ENCODE data around the gene HIPK2. TPM values are rescaled to one million over a fixed set of nuclear protein-coding genes. Genes with fewer than 3 reads are reported as not detected.

The HIPK2 gene
- total RNA-seq, 2 experiments from 2014 or later: 6.2 to 7.9 TPM

GRCh38 chr7:139691253-139691781 lies 86.5 kb downstream of the HIPK2 start:
- POLR2A ChIA-PET: no interaction called here

DNA sequence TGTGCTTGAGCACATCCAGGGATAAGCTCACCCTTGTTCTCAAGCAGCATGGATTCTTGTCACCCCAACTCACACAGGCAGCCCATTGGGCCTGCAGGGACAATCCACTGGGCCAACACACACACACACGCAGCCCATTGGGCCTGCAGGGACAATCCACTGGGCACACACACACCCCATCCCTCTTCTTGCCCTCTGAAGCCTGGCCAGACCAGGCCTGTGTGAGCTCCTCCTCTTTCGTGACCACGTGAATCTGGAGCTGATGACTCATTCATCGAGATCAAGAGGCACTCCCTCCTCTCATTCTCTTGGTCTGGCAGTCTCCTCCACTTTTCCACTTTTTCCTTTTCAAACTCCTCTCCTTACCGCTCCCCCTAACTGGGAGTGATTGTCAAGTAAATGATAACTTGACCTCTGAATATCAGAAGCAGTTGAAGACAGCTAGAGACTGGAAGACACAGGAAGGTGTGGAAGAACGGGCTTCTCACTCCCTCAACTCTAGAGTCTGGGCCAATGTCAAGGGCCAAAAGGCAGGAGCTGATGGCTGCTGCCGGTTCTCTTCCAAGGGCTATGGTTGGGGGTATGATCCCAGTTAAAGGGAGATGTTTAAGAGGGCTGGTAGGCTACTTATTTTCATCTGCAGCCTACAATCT lies 89.7 kb downstream of the HIPK2 start:
- no peak overlapping the region for H3K4me2 ChIP-seq (ENCODE audit: low read length)
- BruUV-seq (replicated peaks): no TSS peak
- H3K9me3 ChIP-seq (ENCODE audit: low read length): no peaks in the 10 kb centered on the region
- no peak overlapping the region for H2AFZ ChIP-seq (ENCODE audit: low read length)
- no peak for DNase-seq (ENCODE audit: low spot score)
- H3K27ac ChIP-seq (ENCODE audit: low read depth, low read length, poor library complexity, severe bottlenecking): no peak overlapping the region
- CTCF ChIA-PET (ENCODE audit: unreplicated experiment): no interaction called here
- H3K79me2 ChIP-seq (ENCODE audit: insufficient read depth, low read depth, low read length): no peaks in the 10 kb centered on the region
- POLR2A ChIA-PET: interaction anchor here (0.5 kb wide), 1 partner anchor 326 kb away, joined by 4 read pairs; no protein-coding TSS in a partner anchor
- no peaks in the 10 kb centered on the region for H3K36me3 ChIP-seq (ENCODE audit: insufficient read depth, low read length)
- TF ChIP-seq, protein P1, sequence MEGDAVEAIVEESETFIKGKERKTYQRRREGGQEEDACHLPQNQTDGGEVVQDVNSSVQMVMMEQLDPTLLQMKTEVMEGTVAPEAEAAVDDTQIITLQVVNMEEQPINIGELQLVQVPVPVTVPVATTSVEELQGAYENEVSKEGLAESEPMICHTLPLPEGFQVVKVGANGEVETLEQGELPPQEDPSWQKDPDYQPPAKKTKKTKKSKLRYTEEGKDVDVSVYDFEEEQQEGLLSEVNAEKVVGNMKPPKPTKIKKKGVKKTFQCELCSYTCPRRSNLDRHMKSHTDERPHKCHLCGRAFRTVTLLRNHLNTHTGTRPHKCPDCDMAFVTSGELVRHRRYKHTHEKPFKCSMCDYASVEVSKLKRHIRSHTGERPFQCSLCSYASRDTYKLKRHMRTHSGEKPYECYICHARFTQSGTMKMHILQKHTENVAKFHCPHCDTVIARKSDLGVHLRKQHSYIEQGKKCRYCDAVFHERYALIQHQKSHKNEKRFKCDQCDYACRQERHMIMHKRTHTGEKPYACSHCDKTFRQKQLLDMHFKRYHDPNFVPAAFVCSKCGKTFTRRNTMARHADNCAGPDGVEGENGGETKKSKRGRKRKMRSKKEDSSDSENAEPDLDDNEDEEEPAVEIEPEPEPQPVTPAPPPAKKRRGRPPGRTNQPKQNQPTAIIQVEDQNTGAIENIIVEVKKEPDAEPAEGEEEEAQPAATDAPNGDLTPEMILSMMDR (conservative IDR thresholded peaks at IDR 0.05; ENCODE audit: low read length): no peak
- no peak for TF ChIP-seq EZH2phosphoT487 (IDR thresholded peaks at IDR 0.05; ENCODE audit: borderline replicate concordance, low read depth, low read length)
- H3K4me3 ChIP-seq (ENCODE audit: low read depth, low read length, poor library complexity, severe bottlenecking): no peak overlapping the region
- intact Hi-C loops (cut with micrococcal nuclease; ENCODE audit: unreplicated experiment): no loop called here
- H3K4me1 ChIP-seq (ENCODE audit: insufficient read depth, low read length, poor library complexity, severe bottlenecking): no peaks in the 10 kb centered on the region
- no peaks in the 10 kb centered on the region for H4K20me1 ChIP-seq (ENCODE audit: insufficient read depth, low read length)
- no peaks in the 10 kb centered on the region for H3K9me2 ChIP-seq (ENCODE audit: insufficient read depth, low read length)

More at GRCh38 chr7:139691253-139691781, 86.5 kb downstream of the HIPK2 start:
- H3K79me2 ChIP-seq (ENCODE audit: insufficient read depth, low read depth, low read length): no peaks in the 10 kb centered on the region
- no peak overlapping the region for H3K27ac ChIP-seq (ENCODE audit: low read depth, low read length, poor library complexity, severe bottlenecking)
- no peak overlapping the region for H2AFZ ChIP-seq (ENCODE audit: low read length)
- CTCF ChIA-PET (ENCODE audit: unreplicated experiment): no interaction called here
- no peaks in the 10 kb centered on the region for H3K9me3 ChIP-seq (ENCODE audit: low read length)
- no peak for DNase-seq (ENCODE audit: low spot score)
- peaks cover 4% of the 10 kb centered on the region for H3K4me1 ChIP-seq (ENCODE audit: insufficient read depth, low read length, poor library complexity, severe bottlenecking)
- H3K9me2 ChIP-seq (ENCODE audit: insufficient read depth, low read length): no peaks in the 10 kb centered on the region
- no peaks in the 10 kb centered on the region for H3K36me3 ChIP-seq (ENCODE audit: insufficient read depth, low read length)
- H4K20me1 ChIP-seq (ENCODE audit: insufficient read depth, low read length): no peaks in the 10 kb centered on the region
- TF ChIP-seq EZH2phosphoT487 (IDR thresholded peaks at IDR 0.05; ENCODE audit: borderline replicate concordance, low read depth, low read length): no peak
- no peak overlapping the region for H3K4me3 ChIP-seq (ENCODE audit: low read depth, low read length, poor library complexity, severe bottlenecking)
- intact Hi-C loops (cut with micrococcal nuclease; ENCODE audit: unreplicated experiment): no loop called here
- no peak overlapping the region for H3K4me2 ChIP-seq (ENCODE audit: low read length)
- no TSS peak for BruUV-seq (replicated peaks)

- no peaks in the 10 kb centered on the region for H3K9me3 ChIP-seq (ENCODE audit: low read length)
- POLR2A ChIA-PET: interaction anchor here (0.5 kb wide), 1 partner anchor 327 kb away, joined by 4 read pairs; no protein-coding TSS in a partner anchor
- no peaks in the 10 kb centered on the region for H3K4me1 ChIP-seq (ENCODE audit: insufficient read depth, low read length, poor library complexity, severe bottlenecking)
- TF ChIP-seq, protein P1 (conservative IDR thresholded peaks at IDR 0.05; ENCODE audit: low read length): no peak
- no peak for TF ChIP-seq EZH2phosphoT487 (IDR thresholded peaks at IDR 0.05; ENCODE audit: borderline replicate concordance, low read depth, low read length)
- H3K36me3 ChIP-seq (ENCODE audit: insufficient read depth, low read length): no peaks in the 10 kb centered on the region
- DNase-seq (ENCODE audit: low spot score): no peak
- no peaks in the 10 kb centered on the region for H3K79me2 ChIP-seq (ENCODE audit: insufficient read depth, low read depth, low read length)
- H3K9me2 ChIP-seq (ENCODE audit: insufficient read depth, low read length): no peaks in the 10 kb centered on the region
- no peak overlapping the region for H3K4me3 ChIP-seq (ENCODE audit: low read depth, low read length, poor library complexity, severe bottlenecking)
- H3K27ac ChIP-seq (ENCODE audit: low read depth, low read length, poor library complexity, severe bottlenecking): no peak overlapping the region
- no peaks in the 10 kb centered on the region for H4K20me1 ChIP-seq (ENCODE audit: insufficient read depth, low read length)
- no TSS peak for BruUV-seq (replicated peaks)
- no peak overlapping the region for H3K4me2 ChIP-seq (ENCODE audit: low read length)
- CTCF ChIA-PET (ENCODE audit: unreplicated experiment): no interaction called here
- intact Hi-C loops (cut with micrococcal nuclease; ENCODE audit: unreplicated experiment): no loop called here
- H2AFZ ChIP-seq (ENCODE audit: low read length): no peak overlapping the region
Observed at GRCh38 chr7:139687211-139687954, 90.4 kb downstream of the HIPK2 start.
